ENCODE results near the gene ALG14. TPM values are rescaled to one million over a fixed set of nuclear protein-coding genes. Genes with fewer than 3 reads are reported as not detected.
A peak's percentile ranks its signal among the peaks of the same experiment; 100 is the strongest.

Gene ALG14
- total and polyA plus RNA-seq, 7 donors, result 0.55 to 2.7 (median 1.8) TPM

DNA sequence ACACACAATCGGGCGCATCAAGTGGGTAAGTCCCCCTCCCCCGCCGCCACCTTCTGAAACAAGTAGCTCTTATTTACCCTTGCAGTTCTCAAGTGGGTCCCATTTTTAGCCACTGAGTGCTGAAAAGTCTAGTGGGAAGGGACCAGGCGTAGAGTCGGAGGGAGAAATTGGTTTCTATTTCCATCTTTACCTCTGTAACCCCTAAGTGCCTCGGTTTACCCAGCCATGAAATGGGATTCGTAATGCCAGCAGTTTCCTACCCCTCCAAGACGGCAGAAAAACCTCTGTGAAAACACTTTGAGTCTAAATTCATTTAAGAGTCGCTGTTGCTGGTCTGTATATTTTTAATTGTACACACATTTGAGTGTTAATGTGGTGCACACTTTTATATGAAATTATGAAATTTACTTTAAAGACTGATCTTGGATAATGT, 45.3 kb upstream of the ALG14 start:
- H3K36me3 ChIP-seq, result no peaks in the 10 kb centered on the region
- DNase-seq, result no peak
- no peaks in the 10 kb centered on the region for H3K9me3 ChIP-seq
- 7 to 22% methylated on average over 10 of the region's 10 CpGs for WGBS, 2 donors
- H3K4me1 ChIP-seq, result peaks cover 0 to 22% (median 13%) of the 10 kb centered on the region in 4 donors
- TF ChIP-seq POLR2A (IDR thresholded peaks at IDR 0.05), result no peak
- no peak for TF ChIP-seq POLR2AphosphoS5 (IDR thresholded peaks at IDR 0.05)
- TF ChIP-seq EP300 (IDR thresholded peaks at IDR 0.05), result no peak
- TF ChIP-seq, protein P1, sequence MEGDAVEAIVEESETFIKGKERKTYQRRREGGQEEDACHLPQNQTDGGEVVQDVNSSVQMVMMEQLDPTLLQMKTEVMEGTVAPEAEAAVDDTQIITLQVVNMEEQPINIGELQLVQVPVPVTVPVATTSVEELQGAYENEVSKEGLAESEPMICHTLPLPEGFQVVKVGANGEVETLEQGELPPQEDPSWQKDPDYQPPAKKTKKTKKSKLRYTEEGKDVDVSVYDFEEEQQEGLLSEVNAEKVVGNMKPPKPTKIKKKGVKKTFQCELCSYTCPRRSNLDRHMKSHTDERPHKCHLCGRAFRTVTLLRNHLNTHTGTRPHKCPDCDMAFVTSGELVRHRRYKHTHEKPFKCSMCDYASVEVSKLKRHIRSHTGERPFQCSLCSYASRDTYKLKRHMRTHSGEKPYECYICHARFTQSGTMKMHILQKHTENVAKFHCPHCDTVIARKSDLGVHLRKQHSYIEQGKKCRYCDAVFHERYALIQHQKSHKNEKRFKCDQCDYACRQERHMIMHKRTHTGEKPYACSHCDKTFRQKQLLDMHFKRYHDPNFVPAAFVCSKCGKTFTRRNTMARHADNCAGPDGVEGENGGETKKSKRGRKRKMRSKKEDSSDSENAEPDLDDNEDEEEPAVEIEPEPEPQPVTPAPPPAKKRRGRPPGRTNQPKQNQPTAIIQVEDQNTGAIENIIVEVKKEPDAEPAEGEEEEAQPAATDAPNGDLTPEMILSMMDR (IDR thresholded peaks at IDR 0.05), result no peak
- H3K27ac ChIP-seq, result peak overlapping the region; percentile 73 to 82 (median 80)
- peak overlapping the region; percentile 68 to 91 (median 88) for H3K4me3 ChIP-seq
- intact Hi-C loops (cut with DNase I), result loop anchor here (5.0 kb wide), 1 partner anchor 59 kb away; no protein-coding TSS in a partner anchor
- no peaks in the 10 kb centered on the region for H3K27me3 ChIP-seq

DNA sequence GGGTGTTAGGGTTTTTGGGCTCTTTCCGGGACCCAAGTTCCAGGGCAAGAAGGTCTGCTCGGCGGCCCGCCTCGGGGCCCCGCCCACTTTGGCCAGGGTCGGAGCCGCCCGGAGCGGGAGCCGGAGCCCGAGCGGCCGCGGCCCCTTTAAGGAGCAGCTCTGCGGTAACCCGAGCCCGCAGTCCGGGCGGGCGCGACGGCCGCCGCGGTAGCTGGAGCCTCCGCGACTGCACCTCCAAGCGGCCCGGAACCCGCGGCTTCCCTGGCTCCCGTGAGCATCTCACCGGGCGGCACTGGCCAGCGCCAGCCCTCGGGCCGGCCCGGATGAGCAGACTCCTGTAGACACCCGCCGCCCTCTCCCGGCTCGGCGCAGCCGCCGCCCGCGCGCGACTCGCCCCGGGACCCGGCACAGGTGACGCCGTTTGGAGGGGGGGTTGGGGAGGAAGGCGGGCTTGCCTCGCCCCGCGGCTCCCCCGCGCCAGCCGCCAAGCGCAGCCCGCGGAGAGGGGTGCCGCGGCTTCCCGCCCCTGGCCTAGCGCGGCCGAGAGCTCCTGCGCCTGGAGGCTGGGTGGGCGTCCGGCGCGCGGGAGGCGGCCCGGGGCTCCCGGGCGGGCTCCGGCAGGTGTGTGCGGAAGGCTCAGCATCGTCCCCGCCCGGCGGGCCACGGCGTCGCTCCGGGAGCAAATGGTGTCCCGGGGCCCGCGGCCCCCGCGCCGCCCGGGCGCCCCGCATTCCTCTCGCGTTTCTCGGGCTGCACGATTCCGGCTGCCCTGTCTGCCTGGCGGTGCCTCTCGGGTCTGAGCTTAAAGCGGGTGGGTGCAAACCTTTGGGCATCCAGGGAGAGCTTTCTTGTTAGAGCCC, 44.7 kb upstream of the ALG14 start, which contains the start of gene TLCD4:
TSS of gene TLCD4 (plus strand) at position 149 of the 860 bp plus-strand sequence. CDS start 26,547 bp downstream, outside the sequence.
- Histone ChIP-seq H3K36me3 (no peaks in the 10 kb centered on the region), H3K27me3 (no peaks in the 10 kb centered on the region), H3K4me1 (peaks cover 0 to 22% (median 13%) of the 10 kb centered on the region in 4 donors), H3K4me3 (peak within 1 kb of the TSS; percentile 68 to 91 (median 88)), H3K27ac (peak within 1 kb of the TSS; percentile 73 to 82 (median 80)), H3K9me3 (no peaks in the 10 kb centered on the region)
- TF ChIP-seq, protein P1 (IDR thresholded peaks at IDR 0.05), result no peak
- TF ChIP-seq POLR2AphosphoS5 (IDR thresholded peaks at IDR 0.05), result peak in 2 of 4 donors; percentile 42 to 58
- WGBS, 2 donors, result 0 to 1% methylated on average over 108 of the region's 108 CpGs
- DNase-seq, result peak; percentile 78
- intact Hi-C loops (cut with DNase I), result loop anchor here (1.0 to 5.0 kb wide), 4 partner anchors 33 to 117 kb away; partner anchors contain the start of genes ALG14 and RWDD3

DNA sequence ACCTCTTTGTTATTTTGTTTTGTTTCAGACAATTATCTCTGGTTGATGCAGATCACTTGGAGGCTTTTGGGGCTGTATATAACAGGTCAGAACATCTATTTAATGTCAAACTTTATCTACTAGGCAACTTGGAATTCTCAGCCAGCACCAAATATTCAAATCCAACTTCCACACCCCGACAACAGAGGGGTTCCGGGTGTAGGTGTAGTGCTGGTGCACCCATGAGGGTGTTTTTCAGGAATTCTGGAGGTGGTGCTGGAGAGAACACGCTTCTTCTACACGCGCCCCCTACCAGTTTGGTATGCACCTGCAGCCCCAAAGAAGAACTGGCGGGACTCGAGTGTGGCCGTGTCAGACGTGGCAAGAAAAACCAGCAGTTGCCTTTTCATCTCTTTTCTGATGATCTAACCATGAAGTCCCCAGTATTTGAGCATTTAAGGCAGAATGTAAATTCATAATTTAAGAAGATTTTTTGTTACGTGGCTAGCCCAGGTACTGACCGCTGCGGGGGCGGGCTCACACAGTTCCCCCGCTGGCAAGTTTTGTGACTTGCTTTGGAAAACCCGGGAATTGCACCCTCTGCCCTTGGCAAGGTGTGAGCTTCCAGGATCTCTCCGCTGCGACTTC, 43.9 kb upstream of the ALG14 start:
- H3K9me3 ChIP-seq, result no peaks in the 10 kb centered on the region
- H3K4me3 ChIP-seq, result peak overlapping the region; percentile 68 to 91 (median 88)
- H3K27ac ChIP-seq, result peak overlapping the region; percentile 73 to 82 (median 80)
- H3K4me1 ChIP-seq, result peaks cover 0 to 22% (median 13%) of the 10 kb centered on the region in 4 donors
- no peak for TF ChIP-seq POLR2A (IDR thresholded peaks at IDR 0.05)
- no peak for TF ChIP-seq EP300 (IDR thresholded peaks at IDR 0.05)
- TF ChIP-seq, protein P1 (IDR thresholded peaks at IDR 0.05), result peak; percentile 55 to 71 (median 62)
- peak; percentile 75 for DNase-seq
- H3K27me3 ChIP-seq, result no peaks in the 10 kb centered on the region
- intact Hi-C loops (cut with DNase I), result loop anchor here (1.0 to 5.0 kb wide), 4 partner anchors 32 to 118 kb away; partner anchors contain the start of genes ALG14 and RWDD3
- H3K36me3 ChIP-seq, result no peaks in the 10 kb centered on the region
- WGBS, 2 donors, result 2 to 3% methylated on average over 17 of the region's 17 CpGs

DNA sequence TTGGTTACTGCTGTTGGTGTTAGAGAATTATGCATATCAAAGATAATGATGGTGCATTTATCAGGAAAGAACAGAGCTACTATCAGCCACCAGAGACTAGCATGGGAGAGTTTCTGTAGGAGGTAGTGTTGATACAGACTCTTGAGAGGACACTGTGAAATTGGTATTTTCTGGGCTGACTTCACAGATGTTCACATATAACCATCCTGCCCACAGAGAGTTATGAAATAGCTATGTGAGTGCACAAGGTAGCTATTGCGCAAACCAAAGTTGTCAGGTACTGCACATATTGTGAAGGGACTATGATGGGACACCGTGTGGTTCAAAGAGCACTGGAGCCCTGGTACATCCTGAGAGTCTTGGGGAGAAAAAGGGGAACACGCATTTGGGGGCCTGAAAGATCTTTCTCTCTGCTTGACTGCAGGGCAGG, 43.0 kb upstream of the ALG14 start:
- no peaks in the 10 kb centered on the region for H3K27me3 ChIP-seq
- 77 to 80% methylated on average over 3 of the region's 3 CpGs for WGBS, 2 donors
- intact Hi-C loops (cut with DNase I), result loop anchor here (2.0 to 5.0 kb wide), 3 partner anchors 31 to 62 kb away; partner anchors contain the start of gene ALG14
- no peaks in the 10 kb centered on the region for H3K9me3 ChIP-seq
- TF ChIP-seq, protein P1 (IDR thresholded peaks at IDR 0.05), result no peak
- TF ChIP-seq POLR2AphosphoS5 (IDR thresholded peaks at IDR 0.05), result no peak
- TF ChIP-seq POLR2A (IDR thresholded peaks at IDR 0.05), result no peak
- TF ChIP-seq EP300 (IDR thresholded peaks at IDR 0.05), result no peak
- no peaks in the 10 kb centered on the region for H3K36me3 ChIP-seq
- no peak overlapping the region for H3K27ac ChIP-seq
- no peak for DNase-seq
- no peak overlapping the region for H3K4me3 ChIP-seq
- peaks cover 0 to 22% (median 13%) of the 10 kb centered on the region in 4 donors for H3K4me1 ChIP-seq
